HepG2 (cell line): ENCODE measurements around the gene CHMP1B. TPM values are rescaled to one million over a fixed set of nuclear protein-coding genes. Genes with fewer than 3 reads are reported as not detected.

Experiments
- EP300 ChIP-seq, 3 experiments: sonication (generic) in 1 of 3; formaldehyde crosslinking in 1 of 3; IDR thresholded peaks; 2 replicates each; pipeline versions ENCODE4 v1.5.1 to v1.6.1; 2011 to 2020; ENCODE audit warnings: low read depth in 2 of 3, low read length in 2 of 3, borderline replicate concordance in 1 of 3, improper control_type of control experiment in 1 of 3, mild to moderate bottlenecking in 1 of 3, missing genetic modification reagents in 1 of 3, moderate library complexity in 1 of 3
- FOXP4 ChIP-seq: sonication (generic); formaldehyde crosslinking; IDR thresholded peaks from 2 replicates; pipeline ENCODE4 v1.4.0; 2020; ENCODE audit warnings: missing genetic modification reagents
- GABPA ChIP-seq, 2 experiments: IDR thresholded peaks; 2 replicates each; pipeline ENCODE4 v1.6.1; 2011 to 2016; ENCODE audit warnings: low read depth in 2 of 2, low read length in 1 of 2, missing biosample characterization in 1 of 2, missing genetic modification characterization in 1 of 2
- HOXA3 ChIP-seq: sonication (generic); formaldehyde crosslinking; IDR thresholded peaks from 2 replicates; pipeline ENCODE4 v1.5.0; 2020; ENCODE audit warnings: missing genetic modification reagents
- KDM5A ChIP-seq: fragments of 200-600 bp; sonication (generic); IDR thresholded peaks from 2 replicates; pipeline ENCODE4 v1.7.0; 2018; ENCODE audit warnings: antibody characterized with exemption, mild to moderate bottlenecking, low read length, borderline replicate concordance
- RERE ChIP-seq: IDR thresholded peaks from 2 replicates; pipeline ENCODE4 v1.6.1; 2016; ENCODE audit warnings: low read depth, missing genetic modification reagents, missing compliant biosample characterization
- SMAD3 ChIP-seq: sonication (generic); formaldehyde crosslinking; IDR thresholded peaks from 2 replicates; pipeline ENCODE4 v1.4.0; 2020; ENCODE audit warnings: missing genetic modification reagents
- U2AF1 ChIP-seq: fragments of 200-400 bp; formaldehyde crosslinking; optimal IDR thresholded peaks from 2 replicates; pipeline ENCODE3; 2017; ENCODE audit warnings: mild to moderate bottlenecking, low read depth, low read length
- ZMYM4 ChIP-seq: sonication (generic); formaldehyde crosslinking; IDR thresholded peaks from 2 replicates; pipeline ENCODE4 v1.8.1; 2023; ENCODE audit warnings: mild to moderate bottlenecking, missing genetic modification reagents
- ZNF234 ChIP-seq: sonication (generic); formaldehyde crosslinking; conservative IDR thresholded peaks from 2 replicates; pipeline ENCODE4 v1.5.1; 2020; ENCODE audit warnings: mild to moderate bottlenecking, missing genetic modification reagents
- ZNF367 ChIP-seq: sonication (generic); formaldehyde crosslinking; IDR thresholded peaks from 2 replicates; pipeline ENCODE4 v1.4.0; 2020; ENCODE audit warnings: missing genetic modification reagents, borderline replicate concordance
- ZNF557 ChIP-seq: sonication (generic); formaldehyde crosslinking; IDR thresholded peaks from 2 replicates; pipeline ENCODE4 v1.4.0; 2020; ENCODE audit warnings: missing genetic modification reagents
- ZNF589 ChIP-seq: sonication (generic); formaldehyde crosslinking; conservative IDR thresholded peaks from 2 replicates; pipeline ENCODE4 v1.8.0; 2022; ENCODE audit warnings: mild to moderate bottlenecking, moderate library complexity, missing genetic modification reagents
- ZNF792 ChIP-seq: IDR thresholded peaks from 2 replicates; pipeline ENCODE4 v1.6.1; 2016
- polyA plus RNA-seq, 8 experiments: library from polyadenylated mRNA; depleted of rRNA in 3 of 8; stranded (reverse) in 7 of 8; unstranded in 1 of 8; fragments of >200 nt; fragmentation: Illumina TruSeq in 4 of 8; extraction: Trizol in 4 of 8; gene quantifications; 2 replicates each; pipeline versions ENCODE4 v1.2.1 to v1.2.3, GENCODE V29; 2011 to 2016; ENCODE audit warnings: low read depth in 4 of 8, missing spikeins in 1 of 8, mixed read lengths in 1 of 8; ENCODE audit not compliant: insufficient read depth in 1 of 8
- total RNA-seq, 5 experiments: library from RNA; depleted of rRNA; stranded (reverse); fragments of >200 nt; fragmentation: Illumina TruSeq; extraction: Trizol; gene quantifications; 2 replicates each; pipeline ENCODE4 v1.2.3, GENCODE V29; 2016; ENCODE audit warnings: low read depth in 1 of 5
- TF ChIP-seq, protein P1 (sequence below): IDR thresholded peaks from 2 replicates; pipeline ENCODE4 v1.6.1; 2016; ENCODE audit warnings: control low read depth
- TF ChIP-seq, protein P2 (sequence below): sonication (generic); formaldehyde crosslinking; IDR thresholded peaks from 2 replicates; pipeline ENCODE4 v1.4.0; 2020; ENCODE audit warnings: missing genetic modification reagents, borderline replicate concordance
- TF ChIP-seq, protein P3 (sequence below): sonication (generic); formaldehyde crosslinking; IDR thresholded peaks from 2 replicates; pipeline ENCODE4 v1.5.1; 2020; ENCODE audit warnings: mild to moderate bottlenecking, missing genetic modification reagents, borderline replicate concordance

CHMP1B gene
- total and polyA plus RNA-seq, 2 of the 13 experiments (the other 11 are each of a cell fraction or from before 2014, with no cell fraction given): 18.8 to 20.2 TPM

DNA sequence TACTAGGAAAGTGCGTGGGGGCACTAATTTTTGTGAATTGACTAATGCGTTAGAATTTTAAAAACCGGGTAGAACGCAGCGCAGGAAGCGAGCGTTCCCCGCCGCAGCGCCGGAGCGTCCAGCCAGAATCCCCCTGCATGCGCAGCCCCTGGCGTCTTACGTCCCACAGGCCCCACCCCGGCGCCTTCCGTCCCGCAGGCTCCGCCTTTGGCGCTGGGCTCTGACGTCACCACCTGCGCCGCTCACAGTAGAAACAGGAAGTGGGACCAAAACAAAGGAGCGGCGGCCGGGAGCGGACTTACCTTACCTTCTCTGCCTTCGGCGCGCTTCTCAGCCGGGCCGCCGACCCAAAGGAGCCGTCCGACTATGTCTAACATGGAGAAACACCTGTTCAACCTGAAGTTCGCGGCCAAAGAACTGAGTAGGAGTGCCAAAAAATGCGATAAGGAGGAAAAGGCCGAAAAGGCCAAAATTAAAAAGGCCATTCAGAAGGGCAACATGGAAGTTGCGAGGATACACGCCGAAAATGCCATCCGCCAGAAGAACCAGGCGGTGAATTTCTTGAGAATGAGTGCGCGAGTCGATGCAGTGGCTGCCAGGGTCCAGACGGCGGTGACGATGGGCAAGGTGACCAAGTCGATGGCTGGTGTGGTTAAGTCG lies at the start of gene CHMP1B (continued):
- TF ChIP-seq, protein P1, sequence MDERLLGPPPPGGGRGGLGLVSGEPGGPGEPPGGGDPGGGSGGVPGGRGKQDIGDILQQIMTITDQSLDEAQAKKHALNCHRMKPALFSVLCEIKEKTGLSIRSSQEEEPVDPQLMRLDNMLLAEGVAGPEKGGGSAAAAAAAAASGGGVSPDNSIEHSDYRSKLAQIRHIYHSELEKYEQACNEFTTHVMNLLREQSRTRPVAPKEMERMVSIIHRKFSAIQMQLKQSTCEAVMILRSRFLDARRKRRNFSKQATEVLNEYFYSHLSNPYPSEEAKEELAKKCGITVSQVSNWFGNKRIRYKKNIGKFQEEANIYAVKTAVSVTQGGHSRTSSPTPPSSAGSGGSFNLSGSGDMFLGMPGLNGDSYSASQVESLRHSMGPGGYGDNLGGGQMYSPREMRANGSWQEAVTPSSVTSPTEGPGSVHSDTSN (CRISPR knock-in tag): no peak
- TF ChIP-seq ZNF557: peak; percentile 42; the same call in 1 of the 2 replicates
- TF ChIP-seq ZMYM4 (CRISPR knock-in tag): peak; percentile 87
- no peak; the same call in 1 of the 2 replicates for TF ChIP-seq RERE (CRISPR knock-in tag)
- peak; percentile 46; the same call in 1 of the 2 replicates for TF ChIP-seq GABPA (IDR thresholded peaks at IDR 0.05; ENCODE audit: low read depth, low read length)
- TF ChIP-seq GABPA (CRISPR knock-in tag; IDR thresholded peaks at IDR 0.05; ENCODE audit: low read depth): peak; percentile 87
- peak; percentile 59 for TF ChIP-seq FOXP4 (CRISPR knock-in tag)
- peak; percentile 67 for TF ChIP-seq ZNF792 (CRISPR knock-in tag)
- TF ChIP-seq SMAD3: peak; percentile 65
- TF ChIP-seq ZNF367: no peak
- TF ChIP-seq EP300 (IDR thresholded peaks at IDR 0.05; ENCODE audit: low read depth in 2 of 2, low read length in 2 of 2): peak in 1 of 2 experiments; percentile 39; a peak in 2 of 4 replicates
- TF ChIP-seq EP300 (CRISPR knock-in tag; IDR thresholded peaks at IDR 0.05; ENCODE audit: borderline replicate concordance): no peak; the same call in 1 of the 2 replicates
- TF ChIP-seq HOXA3: peak; percentile 96
- peak; percentile 31 for TF ChIP-seq U2AF1
- TF ChIP-seq ZNF589 (CRISPR knock-in tag): no peak
- peak; percentile 99 for TF ChIP-seq KDM5A
- TF ChIP-seq, protein P2, sequence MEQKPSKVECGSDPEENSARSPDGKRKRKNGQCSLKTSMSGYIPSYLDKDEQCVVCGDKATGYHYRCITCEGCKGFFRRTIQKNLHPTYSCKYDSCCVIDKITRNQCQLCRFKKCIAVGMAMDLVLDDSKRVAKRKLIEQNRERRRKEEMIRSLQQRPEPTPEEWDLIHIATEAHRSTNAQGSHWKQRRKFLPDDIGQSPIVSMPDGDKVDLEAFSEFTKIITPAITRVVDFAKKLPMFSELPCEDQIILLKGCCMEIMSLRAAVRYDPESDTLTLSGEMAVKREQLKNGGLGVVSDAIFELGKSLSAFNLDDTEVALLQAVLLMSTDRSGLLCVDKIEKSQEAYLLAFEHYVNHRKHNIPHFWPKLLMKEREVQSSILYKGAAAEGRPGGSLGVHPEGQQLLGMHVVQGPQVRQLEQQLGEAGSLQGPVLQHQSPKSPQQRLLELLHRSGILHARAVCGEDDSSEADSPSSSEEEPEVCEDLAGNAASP (CRISPR knock-in tag): peak; percentile 74
- peak; percentile 91; the same call in 1 of the 2 replicates for TF ChIP-seq ZNF234
- TF ChIP-seq, protein P3, sequence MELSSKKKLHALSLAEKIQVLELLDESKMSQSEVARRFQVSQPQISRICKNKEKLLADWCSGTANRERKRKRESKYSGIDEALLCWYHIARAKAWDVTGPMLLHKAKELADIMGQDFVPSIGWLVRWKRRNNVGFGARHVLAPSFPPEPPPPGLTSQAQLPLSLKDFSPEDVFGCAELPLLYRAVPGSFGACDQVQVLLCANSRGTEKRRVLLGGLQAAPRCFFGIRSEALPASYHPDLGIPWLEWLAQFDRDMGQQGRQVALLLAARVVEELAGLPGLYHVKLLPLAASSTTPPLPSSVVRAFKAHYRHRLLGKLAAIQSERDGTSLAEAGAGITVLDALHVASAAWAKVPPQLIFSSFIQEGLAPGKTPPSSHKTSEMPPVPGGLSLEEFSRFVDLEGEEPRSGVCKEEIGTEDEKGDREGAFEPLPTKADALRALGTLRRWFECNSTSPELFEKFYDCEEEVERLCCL: no peak
